Measurements from ENCODE around the gene ALOXE3. TPM values are rescaled to one million over a fixed set of nuclear protein-coding genes. Genes with fewer than 3 reads are reported as not detected.

ALOXE3 gene
- total RNA-seq, 1 experiment from 2014 or later, result 0.13 TPM

DNA sequence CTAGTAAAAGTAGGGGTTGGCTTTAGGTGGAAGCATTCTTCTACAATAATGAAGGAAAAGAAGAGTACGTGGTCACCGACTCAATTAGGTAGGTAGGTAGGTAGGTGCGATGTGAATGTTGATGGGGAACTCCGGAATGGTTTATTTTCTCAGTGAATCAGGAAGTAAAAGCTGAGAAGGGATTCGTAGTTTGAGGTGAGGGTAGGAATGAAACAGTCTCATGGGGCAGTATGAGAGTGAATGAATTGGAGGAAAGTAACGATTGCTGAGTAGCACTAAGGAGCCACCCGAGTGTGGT is 20.0 kb upstream of the ALOXE3 start:
- Histone ChIP-seq H3K27me3 (ENCODE audit: insufficient read depth, low read length) (no peaks in the 10 kb centered on the region), H3K4me2 (ENCODE audit: insufficient read depth, insufficient read length, low read length) (peak overlapping the region; percentile 60), H4K91ac (ENCODE audit: insufficient read length, low read depth, low read length) (no peak overlapping the region), H3T11ph (ENCODE audit: low read length) (no peak overlapping the region), H3K23me2 (ENCODE audit: insufficient read length, low read depth, low read length, poor library complexity, severe bottlenecking) (peaks cover 8% of the 10 kb centered on the region), H4K20me1 (ENCODE audit: control insufficient read depth, insufficient read depth, insufficient read length) (no peaks in the 10 kb centered on the region), H2AK5ac (ENCODE audit: insufficient read length, low read length) (no peak overlapping the region), H3K4ac (ENCODE audit: low read depth, low read length) (no peak overlapping the region), H3K4me1 (ENCODE audit: insufficient read depth, low read length) (no peaks in the 10 kb centered on the region), H3K56ac (ENCODE audit: insufficient read length, low read depth, low read length) (no peak overlapping the region), H4K5ac (ENCODE audit: insufficient read length, low read depth, low read length) (no peak overlapping the region), H3K27ac (ENCODE audit: insufficient read length, low read depth, low read length) (no peak overlapping the region), H2BK20ac (ENCODE audit: low read depth, low read length, poor library complexity, severe bottlenecking) (no peak overlapping the region), H2BK120ac (ENCODE audit: low read depth, low read length, poor library complexity, severe bottlenecking) (no peak overlapping the region), H2BK12ac (ENCODE audit: insufficient read length, low read depth, low read length) (no peak overlapping the region), H3K79me2 (ENCODE audit: insufficient read depth, low read length) (no peaks in the 10 kb centered on the region), H3K18ac (ENCODE audit: insufficient read length, low read depth, low read length) (no peak overlapping the region), H3K79me1 (ENCODE audit: insufficient read depth, low read depth, low read length, poor library complexity, severe bottlenecking) (no peaks in the 10 kb centered on the region), H3K14ac (ENCODE audit: insufficient read depth, low read length) (no peak overlapping the region), H2AFZ (ENCODE audit: low read length) (peak overlapping the region; percentile 87), H3K9ac (ENCODE audit: extremely low read depth, insufficient read length, low read length) (peak overlapping the region; percentile 37), H2BK5ac (ENCODE audit: insufficient read length, low read length) (no peak overlapping the region), H4K8ac (replicated peaks; ENCODE audit: insufficient read length, low read depth, low read length) (no peak overlapping the region), H2BK15ac (ENCODE audit: low read depth, low read length) (no peak overlapping the region), H3K9me3 (ENCODE audit: control insufficient read depth, low read depth, low read length) (no peaks in the 10 kb centered on the region), H3K23ac (ENCODE audit: insufficient read length, low read depth, low read length) (no peak overlapping the region)
- no peak overlapping the region for H3K27ac Mint-ChIP-seq
- H3K4me1 Mint-ChIP-seq, result peaks cover 6 to 15% of the 10 kb centered on the region in 2 experiments
- peak; percentile 34 for DNase-seq
- TF ChIP-seq, protein P1, sequence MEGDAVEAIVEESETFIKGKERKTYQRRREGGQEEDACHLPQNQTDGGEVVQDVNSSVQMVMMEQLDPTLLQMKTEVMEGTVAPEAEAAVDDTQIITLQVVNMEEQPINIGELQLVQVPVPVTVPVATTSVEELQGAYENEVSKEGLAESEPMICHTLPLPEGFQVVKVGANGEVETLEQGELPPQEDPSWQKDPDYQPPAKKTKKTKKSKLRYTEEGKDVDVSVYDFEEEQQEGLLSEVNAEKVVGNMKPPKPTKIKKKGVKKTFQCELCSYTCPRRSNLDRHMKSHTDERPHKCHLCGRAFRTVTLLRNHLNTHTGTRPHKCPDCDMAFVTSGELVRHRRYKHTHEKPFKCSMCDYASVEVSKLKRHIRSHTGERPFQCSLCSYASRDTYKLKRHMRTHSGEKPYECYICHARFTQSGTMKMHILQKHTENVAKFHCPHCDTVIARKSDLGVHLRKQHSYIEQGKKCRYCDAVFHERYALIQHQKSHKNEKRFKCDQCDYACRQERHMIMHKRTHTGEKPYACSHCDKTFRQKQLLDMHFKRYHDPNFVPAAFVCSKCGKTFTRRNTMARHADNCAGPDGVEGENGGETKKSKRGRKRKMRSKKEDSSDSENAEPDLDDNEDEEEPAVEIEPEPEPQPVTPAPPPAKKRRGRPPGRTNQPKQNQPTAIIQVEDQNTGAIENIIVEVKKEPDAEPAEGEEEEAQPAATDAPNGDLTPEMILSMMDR (conservative IDR thresholded peaks at IDR 0.05), result no peak
- WGBS (ENCODE audit: extremely low coverage, insufficient read length, low lambda C conversion rate), result no CpG with 5 or more reads among the region's 7 CpGs
- peaks cover 6 to 32% (median 22%) of the 10 kb centered on the region in 3 experiments; a peak in 6 of 7 replicates for H3K36me3 Mint-ChIP-seq (ENCODE audit: insufficient read depth in 1 of 3, low read depth in 3 of 3)
- peaks cover 6% of the 10 kb centered on the region for H3K27me3 Mint-ChIP-seq (ENCODE audit: low read depth)
- H3K4me3 Mint-ChIP-seq, result no peak overlapping the region
- no peaks in the 10 kb centered on the region for H3K9me3 Mint-ChIP-seq

Measured in H9 (cell line).